ENCODE measurements around the gene NUP54.

DNA sequence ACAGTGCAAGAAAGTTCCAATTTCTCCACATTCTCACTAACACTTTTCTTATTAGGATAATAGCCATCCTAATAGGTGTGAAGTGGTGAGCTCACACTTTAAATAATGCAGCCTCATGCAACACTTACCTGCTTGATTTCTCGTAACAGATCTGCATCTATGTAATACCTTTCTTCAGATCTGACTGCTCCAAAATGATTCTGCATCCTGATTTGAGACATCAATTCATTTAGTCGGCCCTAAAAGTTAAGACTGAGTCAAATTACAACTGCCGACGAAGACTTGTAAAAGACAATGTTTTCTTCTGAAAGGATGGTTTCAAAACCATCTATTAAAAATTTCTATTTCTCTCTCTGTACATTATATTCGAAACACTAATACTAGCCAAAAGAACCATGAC is 30.7 kb downstream of the NUP54 start:
- TF ChIP-seq, protein P1, sequence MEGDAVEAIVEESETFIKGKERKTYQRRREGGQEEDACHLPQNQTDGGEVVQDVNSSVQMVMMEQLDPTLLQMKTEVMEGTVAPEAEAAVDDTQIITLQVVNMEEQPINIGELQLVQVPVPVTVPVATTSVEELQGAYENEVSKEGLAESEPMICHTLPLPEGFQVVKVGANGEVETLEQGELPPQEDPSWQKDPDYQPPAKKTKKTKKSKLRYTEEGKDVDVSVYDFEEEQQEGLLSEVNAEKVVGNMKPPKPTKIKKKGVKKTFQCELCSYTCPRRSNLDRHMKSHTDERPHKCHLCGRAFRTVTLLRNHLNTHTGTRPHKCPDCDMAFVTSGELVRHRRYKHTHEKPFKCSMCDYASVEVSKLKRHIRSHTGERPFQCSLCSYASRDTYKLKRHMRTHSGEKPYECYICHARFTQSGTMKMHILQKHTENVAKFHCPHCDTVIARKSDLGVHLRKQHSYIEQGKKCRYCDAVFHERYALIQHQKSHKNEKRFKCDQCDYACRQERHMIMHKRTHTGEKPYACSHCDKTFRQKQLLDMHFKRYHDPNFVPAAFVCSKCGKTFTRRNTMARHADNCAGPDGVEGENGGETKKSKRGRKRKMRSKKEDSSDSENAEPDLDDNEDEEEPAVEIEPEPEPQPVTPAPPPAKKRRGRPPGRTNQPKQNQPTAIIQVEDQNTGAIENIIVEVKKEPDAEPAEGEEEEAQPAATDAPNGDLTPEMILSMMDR (IDR thresholded peaks at IDR 0.05) = no peak
- TF ChIP-seq POLR2A (IDR thresholded peaks at IDR 0.05) = no peak
- TF ChIP-seq EP300 (IDR thresholded peaks at IDR 0.05) = no peak
- no peak for TF ChIP-seq POLR2AphosphoS5 (IDR thresholded peaks at IDR 0.05)
